IPS-11a (cell line): ENCODE data around the gene EPS8.
A peak's percentile ranks its signal among the peaks of the same experiment; 100 is the strongest.

Experiments
- H3K4me3 ChIP-seq: one replicate; pipeline ENCODE4 v1.5.1; 2013; ENCODE audit warnings: low read depth, low read length, control low read depth

The EPS8 gene

GRCh38 chr12:15789220-15790171 is at the start of gene EPS8:
TSS of gene EPS8 (minus strand) at chr12:15789388. CDS start at chr12:15682951, 106,437 bp downstream.
- peak within 1 kb of the TSS; percentile 68 for H3K4me3 ChIP-seq

GRCh38 chr12:15837141-15837790 is 48.1 kb upstream of the EPS8 start:
- no peak overlapping the region for H3K4me3 ChIP-seq

- no peak overlapping the region for H3K4me3 ChIP-seq
Observed at GRCh38 chr12:15834575-15834974, 45.4 kb upstream of the EPS8 start.

GRCh38 chr12:15831315-15831978 is 42.3 kb upstream of the EPS8 start:
- H3K4me3 ChIP-seq, result no peak overlapping the region

- no peak overlapping the region for H3K4me3 ChIP-seq
Observed at GRCh38 chr12:15830538-15830937, 41.4 kb upstream of the EPS8 start.

- H3K4me3 ChIP-seq, result no peak overlapping the region
Observed at GRCh38 chr12:15829949-15830348, 40.8 kb upstream of the EPS8 start.

GRCh38 chr12:15829255-15829654 is 40.1 kb upstream of the EPS8 start:
- H3K4me3 ChIP-seq, result no peak overlapping the region

- no peak overlapping the region for H3K4me3 ChIP-seq
Observed at GRCh38 chr12:15827136-15827535, 37.9 kb upstream of the EPS8 start.

GRCh38 chr12:15824516-15824915 is 35.3 kb upstream of the EPS8 start:
- no peak overlapping the region for H3K4me3 ChIP-seq

- H3K4me3 ChIP-seq, result no peak overlapping the region
Observed at GRCh38 chr12:15823360-15824128, 34.4 kb upstream of the EPS8 start.

GRCh38 chr12:15819644-15820437 is 30.7 kb upstream of the EPS8 start:
- no peak overlapping the region for H3K4me3 ChIP-seq

- H3K4me3 ChIP-seq, result no peak overlapping the region
Observed at GRCh38 chr12:15818418-15818817, 29.2 kb upstream of the EPS8 start.

- H3K4me3 ChIP-seq, result no peak overlapping the region
Observed at GRCh38 chr12:15815730-15816129, 26.5 kb upstream of the EPS8 start.

- H3K4me3 ChIP-seq, result no peak overlapping the region
Observed at GRCh38 chr12:15811214-15812127, 22.3 kb upstream of the EPS8 start.

GRCh38 chr12:15808652-15809051 is 19.5 kb upstream of the EPS8 start:
- H3K4me3 ChIP-seq, result no peak overlapping the region

- H3K4me3 ChIP-seq, result no peak overlapping the region
Observed at GRCh38 chr12:15808250-15808649, 19.1 kb upstream of the EPS8 start.

- no peak overlapping the region for H3K4me3 ChIP-seq
Observed at GRCh38 chr12:15806826-15807225, 17.6 kb upstream of the EPS8 start.

- H3K4me3 ChIP-seq, result no peak overlapping the region
Observed at GRCh38 chr12:15801770-15802744, 12.9 kb upstream of the EPS8 start.
